ENCODE data around the gene PRDM15. TPM values are rescaled to one million over a fixed set of nuclear protein-coding genes. Genes with fewer than 3 reads are reported as not detected.

The PRDM15 gene
- total RNA-seq, 8 experiments from 2014 or later, result 2.9 to 9.9 (median 4.7) TPM

GRCh38 chr21:41894511-41894910 is 15.4 kb upstream of the PRDM15 start:
- WGBS, 10 experiments, result 20 to 100% (median 89%) methylated on average over 1 to 5 of the region's 9 CpGs; no CpG with 5 or more reads in 3 of the 10 experiments
- peaks cover 8 to 10% of the 10 kb centered on the region in 2 donors for H3K4me1 ChIP-seq (replicated peaks in 1 of 2)
- in situ Hi-C loops (cut with MboI; ENCODE audit: low pct_unique_long_range_greater_than_20kb in 2 of 9, low sequenced_read_pairs in 9 of 9, unreplicated experiment in 9 of 9), result no loop called here
- no peak overlapping the region for H3K27ac ChIP-seq
- ATAC-seq (replicated peaks in 6 of 8), result no peak
- H3K4me3 ChIP-seq, result no peak overlapping the region

GRCh38 chr21:41892726-41893125 is 13.6 kb upstream of the PRDM15 start:
- WGBS, 10 experiments, result 67 to 100% (median 95%) methylated on average over 1 to 14 of the region's 16 CpGs; no CpG with 5 or more reads in 1 of the 10 experiments
- in situ Hi-C loops (cut with MboI; ENCODE audit: low pct_unique_long_range_greater_than_20kb in 2 of 9, low sequenced_read_pairs in 9 of 9, unreplicated experiment in 9 of 9), result no loop called here
- H3K4me3 ChIP-seq, result no peak overlapping the region
- no peak overlapping the region for H3K27ac ChIP-seq
- H3K4me1 ChIP-seq (replicated peaks in 1 of 2), result peaks cover 1 to 5% of the 10 kb centered on the region in 2 donors
- no peak for ATAC-seq (replicated peaks in 6 of 8)

- 40 to 93% (median 83%) methylated on average over 2 to 5 of the region's 5 CpGs; no CpG with 5 or more reads in 4 of the 10 experiments for WGBS, 10 experiments
- H3K4me3 ChIP-seq, result no peak overlapping the region
- peaks cover under 1 to 5% of the 10 kb centered on the region in 2 donors for H3K4me1 ChIP-seq (replicated peaks in 1 of 2)
- in situ Hi-C loops (cut with MboI; ENCODE audit: low pct_unique_long_range_greater_than_20kb in 2 of 9, low sequenced_read_pairs in 9 of 9, unreplicated experiment in 9 of 9), result no loop called here
- H3K27ac ChIP-seq, result no peak overlapping the region
- ATAC-seq (replicated peaks in 6 of 8), result no peak
These were observed 12.0 kb upstream of the PRDM15 start for GRCh38 chr21:41891132-41891531.

DNA sequence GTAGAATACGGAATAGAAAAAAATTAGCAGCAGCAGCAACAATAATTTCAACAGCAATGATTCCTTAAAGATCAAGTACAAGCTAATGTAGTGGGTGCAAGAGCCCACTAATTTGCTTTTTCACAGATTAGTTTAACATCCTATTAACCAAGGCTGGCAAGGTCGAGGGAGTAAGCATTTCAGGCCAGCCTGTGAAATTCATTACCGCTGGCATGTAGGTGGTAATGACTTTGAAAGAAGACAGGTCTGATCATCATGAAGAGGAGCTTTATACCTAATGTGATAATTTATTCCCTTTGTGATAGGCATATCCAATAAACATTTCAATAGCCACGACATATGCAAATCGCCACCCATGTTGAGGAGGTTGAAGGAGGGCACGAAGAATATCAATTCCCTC is 11.2 kb upstream of the PRDM15 start:
- Histone ChIP-seq H3K4me3 (no peak overlapping the region), H3K27ac (no peak overlapping the region), H3K4me1 (replicated peaks in 1 of 2) (peaks cover 5 to 8% of the 10 kb centered on the region in 2 donors)
- WGBS, 10 experiments, result 63 to 94% (median 85%) methylated on average over 2 to 6 of the region's 6 CpGs
- in situ Hi-C loops (cut with MboI; ENCODE audit: low pct_unique_long_range_greater_than_20kb in 2 of 9, low sequenced_read_pairs in 9 of 9, unreplicated experiment in 9 of 9), result no loop called here
- ATAC-seq (replicated peaks in 6 of 8), result no peak

DNA sequence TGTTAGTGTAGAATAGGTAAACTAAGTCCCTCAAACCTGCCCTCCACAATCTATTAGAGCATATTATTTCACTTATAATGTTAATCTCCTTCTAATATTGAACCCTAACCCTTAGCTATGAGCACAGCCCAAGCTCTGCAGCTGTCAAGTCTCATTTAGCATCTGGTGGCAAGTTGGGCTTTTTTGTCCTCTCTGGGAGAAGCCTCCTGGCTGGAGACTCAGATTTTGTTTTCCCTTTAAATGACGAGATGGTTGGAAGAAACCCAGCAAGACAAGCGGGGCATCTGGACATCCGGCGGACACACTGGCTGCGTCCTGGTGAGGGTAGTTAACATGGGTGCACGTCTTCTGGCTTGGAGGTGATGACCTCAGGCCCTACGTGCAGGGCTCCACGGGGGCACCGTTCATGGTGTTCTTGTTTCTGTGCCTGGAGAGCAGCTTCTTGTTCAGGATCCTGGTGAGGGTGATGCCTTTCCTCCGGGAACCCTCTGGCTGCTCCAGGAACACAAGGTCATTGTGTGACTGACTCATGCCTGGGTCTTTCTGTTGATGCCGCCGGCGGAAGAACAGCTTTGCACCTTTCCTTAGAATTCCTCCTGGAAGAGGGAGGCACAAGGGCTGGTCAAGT is 9.7 kb upstream of the PRDM15 start:
- in situ Hi-C loops (cut with MboI; ENCODE audit: low pct_unique_long_range_greater_than_20kb in 2 of 9, low sequenced_read_pairs in 9 of 9, unreplicated experiment in 9 of 9), result no loop called here
- ATAC-seq (replicated peaks in 6 of 8), result no peak
- H3K4me1 ChIP-seq (replicated peaks in 1 of 2), result peaks cover 5 to 19% of the 10 kb centered on the region in 2 donors
- H3K27ac ChIP-seq, result no peak overlapping the region
- H3K4me3 ChIP-seq, result no peak overlapping the region
- WGBS, 10 experiments, result 78 to 100% (median 95%) methylated on average over 1 to 3 of the region's 13 CpGs; no CpG with 5 or more reads in 4 of the 10 experiments

DNA sequence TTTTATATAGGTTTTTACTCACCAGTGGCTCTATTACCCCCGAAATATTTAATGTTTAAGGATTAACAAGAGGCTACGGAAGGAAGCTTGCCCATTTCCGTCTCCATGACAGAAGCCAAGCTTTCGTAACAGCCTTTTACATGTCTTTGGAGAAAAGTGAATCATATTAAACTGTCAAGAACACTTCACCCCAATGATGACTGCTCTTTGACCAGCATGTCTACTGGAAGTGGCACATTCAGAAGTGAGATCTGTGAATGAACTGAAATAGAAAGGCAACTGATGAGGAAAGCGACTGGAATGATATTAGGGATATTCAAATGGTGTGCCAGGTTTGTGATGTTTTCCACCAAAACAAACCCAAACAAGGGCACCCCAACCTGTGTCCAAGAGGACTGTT is 8.5 kb upstream of the PRDM15 start:
- no peak overlapping the region for H3K27ac ChIP-seq
- 60 to 96% (median 93%) methylated on average over 1 to 5 of the region's 5 CpGs for WGBS, 10 experiments
- no peak for ATAC-seq (replicated peaks in 6 of 8)
- H3K4me1 ChIP-seq (replicated peaks in 1 of 2), result peaks cover 5 to 19% of the 10 kb centered on the region in 2 donors
- in situ Hi-C loops (cut with MboI; ENCODE audit: low pct_unique_long_range_greater_than_20kb in 2 of 9, low sequenced_read_pairs in 9 of 9, unreplicated experiment in 9 of 9), result no loop called here
- no peak overlapping the region for H3K4me3 ChIP-seq

DNA sequence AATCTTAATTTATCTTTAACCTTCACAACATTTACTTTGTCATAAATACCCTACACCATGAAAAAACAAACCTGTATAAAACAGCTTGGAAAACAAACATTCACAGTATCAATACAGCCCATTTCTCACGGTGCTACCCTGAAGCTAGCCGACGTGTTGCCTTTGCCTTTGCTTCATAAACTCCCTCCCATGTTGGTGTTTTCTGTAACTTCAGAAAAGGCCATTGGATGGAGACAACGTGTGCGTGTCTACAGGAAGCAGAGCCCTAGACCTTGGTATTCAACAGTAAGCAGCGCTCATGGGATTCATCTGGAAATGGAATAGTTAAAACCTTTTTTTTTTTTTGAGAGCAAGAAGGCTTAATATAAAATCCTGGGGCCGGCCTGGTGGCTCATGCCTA is 7.2 kb upstream of the PRDM15 start:
- Histone ChIP-seq H3K4me3 (no peak overlapping the region), H3K4me1 (replicated peaks in 1 of 2) (peaks cover 5 to 19% of the 10 kb centered on the region in 2 donors), H3K27ac (no peak overlapping the region)
- ATAC-seq (replicated peaks in 6 of 8), result no peak
- WGBS, 10 experiments, result 79 to 100% (median 86%) methylated on average over 1 to 7 of the region's 7 CpGs
- in situ Hi-C loops (cut with MboI; ENCODE audit: low pct_unique_long_range_greater_than_20kb in 2 of 9, low sequenced_read_pairs in 9 of 9, unreplicated experiment in 9 of 9), result no loop called here

GRCh38 chr21:41885341-41886024 is 6.3 kb upstream of the PRDM15 start:
- WGBS, 10 experiments, result 37 to 87% (median 60%) methylated on average over 3 to 11 of the region's 22 CpGs; no CpG with 5 or more reads in 1 of the 10 experiments
- peaks cover 5 to 19% of the 10 kb centered on the region in 2 donors for H3K4me1 ChIP-seq (replicated peaks in 1 of 2)
- no peak overlapping the region for H3K4me3 ChIP-seq
- peak overlapping the region in 1 of 2 donors; percentile 67 for H3K27ac ChIP-seq
- peak in 5 of 8 experiments; percentile 29 to 77 (median 62) for ATAC-seq (replicated peaks in 6 of 8)
- in situ Hi-C loops (cut with MboI; ENCODE audit: low pct_unique_long_range_greater_than_20kb in 2 of 9, low sequenced_read_pairs in 9 of 9, unreplicated experiment in 9 of 9), result no loop called here

- in situ Hi-C loops (cut with MboI; ENCODE audit: low pct_unique_long_range_greater_than_20kb in 2 of 9, low sequenced_read_pairs in 9 of 9, unreplicated experiment in 9 of 9), result no loop called here
- peak in 1 of 8 experiments; percentile 8 for ATAC-seq (replicated peaks in 6 of 8)
- Histone ChIP-seq H3K4me1 (replicated peaks in 1 of 2) (peaks cover 0 to 19% of the 10 kb centered on the region in 2 donors), H3K4me3 (no peak overlapping the region), H3K27ac (peak overlapping the region in 1 of 2 donors; percentile 67)
- 60 to 100% (median 88%) methylated on average over 1 to 5 of the region's 19 CpGs; no CpG with 5 or more reads in 4 of the 10 experiments for WGBS, 10 experiments
These were observed 5.4 kb upstream of the PRDM15 start for GRCh38 chr21:41884501-41885030.

DNA sequence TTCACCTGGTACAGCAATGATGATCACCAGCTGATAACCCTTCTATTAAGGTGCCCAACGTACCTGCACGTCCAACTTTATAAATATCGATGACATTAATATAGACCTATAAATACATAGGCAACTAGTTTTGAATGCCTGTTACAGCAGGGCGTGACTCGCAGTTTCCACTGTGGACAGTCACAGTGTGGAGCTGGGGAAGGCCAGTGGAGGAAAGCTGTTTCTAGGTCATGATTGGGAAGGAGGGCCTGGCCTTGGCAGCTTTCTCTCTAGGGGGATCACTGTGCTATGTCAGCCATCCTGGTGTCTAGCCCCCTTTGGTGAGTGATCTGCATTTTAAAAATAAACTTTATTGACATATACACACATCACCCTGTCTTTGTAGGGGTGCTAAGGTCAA is 4.4 kb upstream of the PRDM15 start:
- 80 to 100% (median 92%) methylated on average over 1 to 4 of the region's 5 CpGs; no CpG with 5 or more reads in 2 of the 10 experiments for WGBS, 10 experiments
- H3K4me1 ChIP-seq (replicated peaks in 1 of 2), result peaks cover 0 to 19% of the 10 kb centered on the region in 2 donors
- no peak for ATAC-seq (replicated peaks in 6 of 8)

GRCh38 chr21:41881051-41881450 is 1.9 kb upstream of the PRDM15 start:
- H3K27ac ChIP-seq, result no peak overlapping the region
- in situ Hi-C loops (cut with MboI; ENCODE audit: low pct_unique_long_range_greater_than_20kb in 2 of 9, low sequenced_read_pairs in 9 of 9, unreplicated experiment in 9 of 9), result no loop called here
- 83 to 100% (median 96%) methylated on average over 1 to 6 of the region's 6 CpGs for WGBS, 10 experiments
- H3K4me1 ChIP-seq (replicated peaks in 1 of 2), result peaks cover 5 to 22% of the 10 kb centered on the region in 2 donors
- no peak for ATAC-seq (replicated peaks in 6 of 8)
- H3K4me3 ChIP-seq, result no peak overlapping the region

More for the DNA sequence above, 4.4 kb upstream of the PRDM15 start:
- in situ Hi-C loops (cut with MboI; ENCODE audit: low pct_unique_long_range_greater_than_20kb in 2 of 9, low sequenced_read_pairs in 9 of 9, unreplicated experiment in 9 of 9), result no loop called here
- Histone ChIP-seq H3K4me3 (no peak overlapping the region), H3K27ac (no peak overlapping the region)

GRCh38 chr21:41880153-41880552 is 1.0 kb upstream of the PRDM15 start:
- in situ Hi-C loops (cut with MboI; ENCODE audit: low pct_unique_long_range_greater_than_20kb in 2 of 9, low sequenced_read_pairs in 9 of 9, unreplicated experiment in 9 of 9), result no loop called here
- 58 to 90% (median 84%) methylated on average over 2 to 9 of the region's 9 CpGs for WGBS, 10 experiments
- H3K27ac ChIP-seq, result no peak overlapping the region
- H3K4me1 ChIP-seq (replicated peaks in 1 of 2), result peaks cover 5 to 13% of the 10 kb centered on the region in 2 donors
- no peak for ATAC-seq (replicated peaks in 6 of 8)
- peak overlapping the region; percentile 54 to 96 (median 75) for H3K4me3 ChIP-seq

DNA sequence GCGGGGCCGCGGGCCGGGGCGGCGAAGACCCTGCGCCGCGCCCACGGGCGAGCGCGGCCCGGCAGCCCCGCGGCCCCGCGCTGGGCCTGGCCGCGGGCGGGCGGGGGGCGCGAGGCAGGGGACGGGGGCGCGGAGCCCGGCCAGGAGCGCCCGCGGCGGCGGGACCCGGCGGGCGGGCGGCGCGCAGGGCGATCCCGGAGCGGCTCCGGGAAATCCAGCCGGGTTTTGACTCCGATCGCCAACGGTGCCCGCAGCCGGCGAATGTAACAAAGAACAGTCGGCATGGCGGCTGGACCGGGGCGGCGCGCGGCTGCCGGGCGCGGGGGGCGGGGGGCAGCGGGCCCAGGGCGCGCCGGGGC is 334 bp downstream of the PRDM15 start:
- in situ Hi-C loops (cut with MboI; ENCODE audit: low pct_unique_long_range_greater_than_20kb in 2 of 9, low sequenced_read_pairs in 9 of 9, unreplicated experiment in 9 of 9), result no loop called here
- peaks cover 4 to 5% of the 10 kb centered on the region in 2 donors for H3K4me1 ChIP-seq (replicated peaks in 1 of 2)
- peak overlapping the region; percentile 54 to 96 (median 75) for H3K4me3 ChIP-seq
- H3K27ac ChIP-seq, result peak overlapping the region; percentile 98
- WGBS, 10 experiments, result no CpG with 5 or more reads among the region's 65 CpGs
- peak; percentile 60 to 82 (median 74) for ATAC-seq (replicated peaks in 6 of 8)

All from motor neuron (in vitro differentiated cells).